Endothelial cell of umbilical vein (primary cell): Measurements from ENCODE around the gene CLRN3.

Experiments used
- EZH2 ChIP-seq: IDR thresholded peaks from 2 replicates; pipeline ENCODE4 v1.6.1; 2012; ENCODE audit warnings: borderline replicate concordance, low read depth, mild to moderate bottlenecking, moderate library complexity, low read length, inconsistent platforms; ENCODE audit not compliant: severe bottlenecking
- GATA2 ChIP-seq: IDR thresholded peaks from 2 replicates; pipeline ENCODE4 v1.7.0; 2011; ENCODE audit warnings: low read depth, mild to moderate bottlenecking, moderate library complexity, mixed read lengths, low read length; ENCODE audit not compliant: insufficient read length, insufficient read depth
- JUN ChIP-seq: IDR thresholded peaks from 2 replicates; pipeline ENCODE4 v1.6.1; 2011; ENCODE audit warnings: borderline replicate concordance, low read depth; ENCODE audit not compliant: insufficient read length, insufficient read depth
- MAX ChIP-seq: IDR thresholded peaks from 2 replicates; pipeline ENCODE4 v1.6.1; 2011; ENCODE audit not compliant: insufficient read depth, insufficient read length
- MYC ChIP-seq: IDR thresholded peaks from one replicate; pipeline ENCODE4 v1.6.1; 2011; ENCODE audit warnings: mild to moderate bottlenecking, low read depth, low read length
- POLR2A ChIP-seq: IDR thresholded peaks from 2 replicates; pipeline ENCODE4 v1.6.1; 2012; ENCODE audit warnings: low read depth, mild to moderate bottlenecking, control low read depth, low read length
- POLR2AphosphoS5 ChIP-seq: IDR thresholded peaks from 2 replicates; pipeline ENCODE4 v1.6.1; 2012; ENCODE audit warnings: low read depth, mild to moderate bottlenecking, control low read depth, low read length, moderate library complexity; ENCODE audit not compliant: insufficient read depth
- TF ChIP-seq, protein P1 (sequence below), 2 donors: IDR thresholded peaks; 1 replicate in 1 of 2; 2 replicates in 1 of 2; pipeline ENCODE4 v1.5.1; 2011; ENCODE audit warnings: low read length in 2 of 2, mild to moderate bottlenecking in 2 of 2, moderate library complexity in 2 of 2, control low read depth in 1 of 2, inconsistent platforms in 1 of 2, low read depth in 1 of 2; ENCODE audit not compliant: insufficient read depth in 1 of 2; ENCODE audit errors: extremely low read depth in 1 of 2

GRCh38 chr10:127925471-127926207 is 32.9 kb upstream of the CLRN3 start:
- TF ChIP-seq, protein P1, sequence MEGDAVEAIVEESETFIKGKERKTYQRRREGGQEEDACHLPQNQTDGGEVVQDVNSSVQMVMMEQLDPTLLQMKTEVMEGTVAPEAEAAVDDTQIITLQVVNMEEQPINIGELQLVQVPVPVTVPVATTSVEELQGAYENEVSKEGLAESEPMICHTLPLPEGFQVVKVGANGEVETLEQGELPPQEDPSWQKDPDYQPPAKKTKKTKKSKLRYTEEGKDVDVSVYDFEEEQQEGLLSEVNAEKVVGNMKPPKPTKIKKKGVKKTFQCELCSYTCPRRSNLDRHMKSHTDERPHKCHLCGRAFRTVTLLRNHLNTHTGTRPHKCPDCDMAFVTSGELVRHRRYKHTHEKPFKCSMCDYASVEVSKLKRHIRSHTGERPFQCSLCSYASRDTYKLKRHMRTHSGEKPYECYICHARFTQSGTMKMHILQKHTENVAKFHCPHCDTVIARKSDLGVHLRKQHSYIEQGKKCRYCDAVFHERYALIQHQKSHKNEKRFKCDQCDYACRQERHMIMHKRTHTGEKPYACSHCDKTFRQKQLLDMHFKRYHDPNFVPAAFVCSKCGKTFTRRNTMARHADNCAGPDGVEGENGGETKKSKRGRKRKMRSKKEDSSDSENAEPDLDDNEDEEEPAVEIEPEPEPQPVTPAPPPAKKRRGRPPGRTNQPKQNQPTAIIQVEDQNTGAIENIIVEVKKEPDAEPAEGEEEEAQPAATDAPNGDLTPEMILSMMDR (IDR thresholded peaks at IDR 0.05; ENCODE audit: extremely low read depth in 1 of 2, insufficient read depth in 1 of 2, low read depth in 1 of 2, low read length in 2 of 2) = no peak
- TF ChIP-seq EZH2 (no peak), POLR2A (no peak), MAX (no peak), POLR2AphosphoS5 (no peak), MYC (no peak), JUN (no peak), GATA2 (no peak)
